Peyer's patch (tissue), 4 donors: ENCODE measurements around the gene SLC8A2. TPM values are rescaled to one million over a fixed set of nuclear protein-coding genes. Genes with fewer than 3 reads are reported as not detected.

Experiments
- DNase-seq, 3 donors: peaks; one replicate each; pipeline ENCODE4 v3.0.0-alpha.2; 2017 to 2019
- H3K27ac ChIP-seq, 4 donors: fragments of 200-600 bp; sonication (generic); one replicate each; pipeline ENCODE4 v1.5.1; 2016 to 2019
- H3K27me3 ChIP-seq, 2 donors: fragments of 200-600 bp; sonication (generic); one replicate each; pipeline ENCODE4 v1.5.1; 2019
- H3K36me3 ChIP-seq, 3 donors: fragments of 200-600 bp; sonication (generic); one replicate each; pipeline ENCODE4 v1.5.1; 2016 to 2019
- H3K4me1 ChIP-seq, 4 donors: fragments of 200-600 bp; sonication (generic); one replicate each; pipeline ENCODE4 v1.5.1; 2016 to 2019
- H3K4me3 ChIP-seq, 4 donors: fragments of 200-600 bp; sonication (generic); 1 replicate in 3 of 4; 2 replicates in 1 of 4; pipeline ENCODE4 v1.5.1; 2016 to 2019; ENCODE audit warnings: mild to moderate bottlenecking in 1 of 4
- H3K9me3 ChIP-seq, 4 donors: fragments of 200-600 bp; sonication (generic); one replicate each; pipeline ENCODE4 v1.5.1; 2016 to 2019; ENCODE audit warnings: mild to moderate bottlenecking in 1 of 4
- POLR2A ChIP-seq, 2 donors: fragments of 450-650 bp; IDR thresholded peaks; one replicate each; pipeline ENCODE4 v1.5.1; 2017; ENCODE audit warnings: antibody characterized with exemption in 2 of 2, mild to moderate bottlenecking in 2 of 2, moderate library complexity in 2 of 2
- total RNA-seq, 4 donors: library from RNA; depleted of rRNA; stranded (reverse); fragments of >200 nt; gene quantifications; one replicate each; pipeline ENCODE4 v1.1.0, GENCODE V29; 2016
- TF ChIP-seq, protein P1 (sequence below), 6 experiments: fragments of 450-650 bp in 4 of 6; fragments of 200-600 bp in 2 of 6; sonication (generic) in 1 of 6; IDR thresholded peaks; one replicate each; pipeline ENCODE4 v1.5.1; 2017 to 2019; ENCODE audit warnings: antibody characterized with exemption in 6 of 6, mild to moderate bottlenecking in 3 of 6, moderate library complexity in 1 of 6

Gene SLC8A2
- total RNA-seq, 4 donors from 2014 or later = 0.53 to 0.85 TPM; not detected in 2

- H3K9me3 ChIP-seq = no peaks in the 10 kb centered on the region
- peaks cover 0 to 15% (median 11%) of the 10 kb centered on the region in 4 donors for H3K4me1 ChIP-seq
- H3K4me3 ChIP-seq = peak within 1 kb of the TSS; percentile 62 to 89 (median 81)
- peak within 1 kb of the TSS; percentile 89 to 94 (median 90) for H3K27ac ChIP-seq
- peak; percentile 81 to 94 (median 93) for DNase-seq
- peaks cover 0 to 22% (median 0%) of the 10 kb centered on the region in 3 donors for H3K36me3 ChIP-seq
- TF ChIP-seq POLR2A (IDR thresholded peaks at IDR 0.05) = peak; percentile 39 to 50
- TF ChIP-seq, protein P1, sequence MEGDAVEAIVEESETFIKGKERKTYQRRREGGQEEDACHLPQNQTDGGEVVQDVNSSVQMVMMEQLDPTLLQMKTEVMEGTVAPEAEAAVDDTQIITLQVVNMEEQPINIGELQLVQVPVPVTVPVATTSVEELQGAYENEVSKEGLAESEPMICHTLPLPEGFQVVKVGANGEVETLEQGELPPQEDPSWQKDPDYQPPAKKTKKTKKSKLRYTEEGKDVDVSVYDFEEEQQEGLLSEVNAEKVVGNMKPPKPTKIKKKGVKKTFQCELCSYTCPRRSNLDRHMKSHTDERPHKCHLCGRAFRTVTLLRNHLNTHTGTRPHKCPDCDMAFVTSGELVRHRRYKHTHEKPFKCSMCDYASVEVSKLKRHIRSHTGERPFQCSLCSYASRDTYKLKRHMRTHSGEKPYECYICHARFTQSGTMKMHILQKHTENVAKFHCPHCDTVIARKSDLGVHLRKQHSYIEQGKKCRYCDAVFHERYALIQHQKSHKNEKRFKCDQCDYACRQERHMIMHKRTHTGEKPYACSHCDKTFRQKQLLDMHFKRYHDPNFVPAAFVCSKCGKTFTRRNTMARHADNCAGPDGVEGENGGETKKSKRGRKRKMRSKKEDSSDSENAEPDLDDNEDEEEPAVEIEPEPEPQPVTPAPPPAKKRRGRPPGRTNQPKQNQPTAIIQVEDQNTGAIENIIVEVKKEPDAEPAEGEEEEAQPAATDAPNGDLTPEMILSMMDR (IDR thresholded peaks at IDR 0.05) = peak; percentile 60 to 94 (median 92)
- H3K27me3 ChIP-seq = no peaks in the 10 kb centered on the region
Measured at GRCh38 chr19:47483800-47484690, 12.4 kb upstream of the SLC8A2 start, which contains the start of gene KPTN. Gene KPTN, minus strand, starts transcription at chr19:47484219. Its CDS starts 59 bp downstream, at chr19:47484160.

DNA sequence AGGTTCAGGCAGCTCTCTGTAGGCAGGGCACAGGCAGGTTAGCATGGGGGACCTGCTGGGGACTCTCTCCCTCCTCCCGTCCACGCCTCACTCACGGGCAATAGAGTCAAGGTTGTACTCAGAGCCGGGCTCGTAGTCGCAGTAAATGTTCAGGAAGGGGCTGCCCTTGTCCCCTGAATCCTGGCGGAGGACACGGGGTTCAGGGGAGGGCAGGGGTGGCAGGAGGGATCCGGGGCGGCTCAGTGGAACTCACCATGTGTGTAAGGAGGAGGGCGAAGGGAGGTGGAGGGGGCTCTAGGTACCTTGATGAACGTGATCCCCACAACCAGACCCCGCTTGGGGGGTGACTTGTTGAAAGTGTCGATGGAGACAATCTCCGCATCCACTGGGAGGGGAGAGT, 11.5 kb upstream of the SLC8A2 start:
- TF ChIP-seq, protein P1 (IDR thresholded peaks at IDR 0.05) = no peak
- TF ChIP-seq POLR2A (IDR thresholded peaks at IDR 0.05) = no peak
- Histone ChIP-seq H3K4me1 (peaks cover 0 to 15% (median 11%) of the 10 kb centered on the region in 4 donors), H3K4me3 (peak overlapping the region in 2 of 4 donors; percentile 62 to 89), H3K36me3 (peaks cover 0 to 15% (median 0%) of the 10 kb centered on the region in 3 donors), H3K27me3 (no peaks in the 10 kb centered on the region), H3K9me3 (no peaks in the 10 kb centered on the region), H3K27ac (no peak overlapping the region)
- DNase-seq = no peak

- no peaks in the 10 kb centered on the region for H3K36me3 ChIP-seq
- H3K9me3 ChIP-seq = no peaks in the 10 kb centered on the region
- TF ChIP-seq POLR2A (IDR thresholded peaks at IDR 0.05) = no peak
- TF ChIP-seq, protein P1 (IDR thresholded peaks at IDR 0.05) = no peak
- DNase-seq = no peak
- no peaks in the 10 kb centered on the region for H3K27me3 ChIP-seq
- no peak overlapping the region for H3K4me3 ChIP-seq
- H3K27ac ChIP-seq = no peak overlapping the region
- H3K4me1 ChIP-seq = peaks cover 0 to 15% (median 9%) of the 10 kb centered on the region in 4 donors
Measured at GRCh38 chr19:47481460-47482052, 9.9 kb upstream of the SLC8A2 start.

- no peak overlapping the region for H3K4me3 ChIP-seq
- no peaks in the 10 kb centered on the region for H3K36me3 ChIP-seq
- H3K4me1 ChIP-seq = peaks cover 0 to 15% (median 7%) of the 10 kb centered on the region in 4 donors
- H3K27me3 ChIP-seq = no peaks in the 10 kb centered on the region
- H3K27ac ChIP-seq = no peak overlapping the region
- no peak for DNase-seq
- H3K9me3 ChIP-seq = no peaks in the 10 kb centered on the region
- TF ChIP-seq, protein P1 (IDR thresholded peaks at IDR 0.05) = no peak
- no peak for TF ChIP-seq POLR2A (IDR thresholded peaks at IDR 0.05)
Measured at GRCh38 chr19:47480658-47481057, 9.0 kb upstream of the SLC8A2 start.

GRCh38 chr19:47479701-47480503, 8.2 kb upstream of the SLC8A2 start:
- Histone ChIP-seq H3K4me3 (no peak overlapping the region), H3K27me3 (no peaks in the 10 kb centered on the region), H3K27ac (no peak overlapping the region), H3K9me3 (no peaks in the 10 kb centered on the region), H3K36me3 (no peaks in the 10 kb centered on the region), H3K4me1 (peaks cover 0 to 10% (median 4%) of the 10 kb centered on the region in 4 donors)
- TF ChIP-seq POLR2A (IDR thresholded peaks at IDR 0.05) = no peak
- TF ChIP-seq, protein P1 (IDR thresholded peaks at IDR 0.05) = no peak
- no peak for DNase-seq
